HK-2 (cell line): ENCODE data around the gene CHRNG.

ENCODE experiments used
- DNase-seq: peaks from one replicate; pipeline ENCODE4 v3.0.0-alpha.2; 2018; ENCODE audit not compliant: unreplicated experiment

The CHRNG gene, protein sequence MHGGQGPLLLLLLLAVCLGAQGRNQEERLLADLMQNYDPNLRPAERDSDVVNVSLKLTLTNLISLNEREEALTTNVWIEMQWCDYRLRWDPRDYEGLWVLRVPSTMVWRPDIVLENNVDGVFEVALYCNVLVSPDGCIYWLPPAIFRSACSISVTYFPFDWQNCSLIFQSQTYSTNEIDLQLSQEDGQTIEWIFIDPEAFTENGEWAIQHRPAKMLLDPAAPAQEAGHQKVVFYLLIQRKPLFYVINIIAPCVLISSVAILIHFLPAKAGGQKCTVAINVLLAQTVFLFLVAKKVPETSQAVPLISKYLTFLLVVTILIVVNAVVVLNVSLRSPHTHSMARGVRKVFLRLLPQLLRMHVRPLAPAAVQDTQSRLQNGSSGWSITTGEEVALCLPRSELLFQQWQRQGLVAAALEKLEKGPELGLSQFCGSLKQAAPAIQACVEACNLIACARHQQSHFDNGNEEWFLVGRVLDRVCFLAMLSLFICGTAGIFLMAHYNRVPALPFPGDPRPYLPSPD

DNA sequence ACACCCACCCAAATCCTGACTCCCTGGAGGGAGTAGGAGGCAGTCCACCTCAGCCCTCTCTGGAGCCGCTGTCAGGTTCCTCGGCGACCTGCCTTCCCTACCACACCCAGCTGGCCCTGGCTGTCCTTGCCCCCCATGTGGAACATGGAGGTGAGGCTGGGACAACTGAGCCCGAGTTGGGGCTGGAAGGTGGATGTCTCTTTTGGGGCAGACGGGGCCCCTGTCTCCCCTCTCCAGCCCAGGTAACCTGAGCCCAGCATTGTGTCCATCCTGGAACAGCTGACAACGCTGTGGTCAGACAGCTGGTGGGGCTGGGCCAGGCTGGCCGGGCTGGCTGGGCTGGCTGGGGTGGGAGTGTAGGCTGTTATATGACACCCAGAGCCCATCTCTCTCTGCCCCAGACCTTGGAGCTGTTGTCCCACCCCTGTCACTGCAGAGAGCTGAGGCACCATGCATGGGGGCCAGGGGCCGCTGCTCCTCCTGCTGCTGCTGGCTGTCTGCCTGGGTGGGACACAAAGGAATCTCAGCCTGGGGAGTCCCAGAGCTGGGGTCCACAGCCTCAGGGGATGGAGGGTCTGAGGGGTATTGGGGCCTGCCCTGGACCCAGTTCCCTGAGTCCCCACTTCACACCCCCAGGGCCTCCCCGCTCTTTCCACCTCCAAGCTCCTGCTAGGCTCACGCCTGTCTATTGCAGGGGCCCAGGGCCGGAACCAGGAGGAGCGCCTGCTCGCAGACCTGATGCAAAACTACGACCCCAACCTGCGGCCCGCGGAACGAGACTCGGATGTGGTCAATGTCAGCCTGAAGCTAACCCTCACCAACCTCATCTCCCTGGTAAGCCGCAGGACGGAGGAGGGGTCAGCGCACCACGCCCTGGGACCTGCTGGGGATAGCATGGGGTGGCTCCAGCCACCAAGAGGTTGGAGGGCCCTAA is at the start of gene CHRNG:
Gene CHRNG (plus strand): TSS at position 395 of the 934 bp plus-strand sequence. CDS start 56 bp downstream, at position 451.
- DNase-seq, result no peak

GRCh38 chr2:232490221-232491138 is 49.0 kb upstream of the CHRNG start:
- DNase-seq, result no peak

GRCh38 chr2:232491139-232491780 is 48.2 kb upstream of the CHRNG start:
- no peak for DNase-seq

DNA sequence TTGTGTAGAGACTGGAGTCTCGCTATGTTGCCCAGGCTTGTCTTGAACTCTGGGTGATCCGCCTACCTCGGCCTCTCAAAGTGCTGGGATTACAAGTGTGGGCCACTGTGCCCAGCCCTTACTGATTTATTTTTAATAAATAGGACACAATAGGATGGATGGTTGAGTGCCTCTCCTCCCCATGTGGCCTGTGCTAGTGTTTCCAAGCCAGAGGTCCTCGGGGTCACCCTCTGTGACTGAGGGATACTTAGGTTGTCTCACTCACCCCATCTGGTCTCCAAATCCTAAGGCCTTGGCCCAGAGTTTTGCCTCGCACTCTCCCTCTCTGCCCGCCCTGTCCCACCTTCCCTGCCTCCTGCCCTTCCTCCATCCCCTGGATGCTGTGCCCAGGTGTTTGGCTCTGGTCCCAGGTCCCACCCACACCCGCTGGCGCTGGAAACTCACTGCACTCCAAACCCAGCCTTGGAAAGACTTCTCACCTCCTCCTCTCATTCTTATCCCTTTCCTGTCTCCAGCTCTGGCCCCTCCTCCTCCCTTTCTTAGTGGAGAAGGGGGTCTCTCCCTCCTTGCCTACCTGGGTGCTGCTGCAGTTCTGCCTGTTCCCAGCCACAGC is 47.1 kb upstream of the CHRNG start:
- no peak for DNase-seq

GRCh38 chr2:232492963-232493700 is 46.4 kb upstream of the CHRNG start:
- no peak for DNase-seq

GRCh38 chr2:232493701-232494474 is 45.6 kb upstream of the CHRNG start:
- DNase-seq, result no peak

DNA sequence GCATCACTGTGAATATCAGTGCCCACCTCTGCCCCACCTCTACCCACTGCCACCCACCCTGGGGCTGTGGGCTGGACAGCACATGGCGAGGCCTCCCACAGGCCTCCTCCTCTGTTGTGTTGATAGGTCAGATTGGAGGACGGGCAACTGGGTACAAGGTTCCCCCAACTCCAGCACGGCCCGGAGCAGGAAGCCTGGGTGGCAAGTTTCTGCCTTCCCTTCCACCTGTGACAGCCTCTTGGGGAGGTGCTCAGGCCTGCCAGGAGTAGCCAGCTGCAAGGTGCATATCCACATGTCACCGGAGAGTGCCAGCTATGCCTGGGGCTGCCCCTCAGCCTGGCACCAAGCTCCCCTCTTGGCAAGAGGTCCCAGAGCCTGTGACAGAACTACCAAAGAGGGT is 45.0 kb upstream of the CHRNG start:
- DNase-seq, result no peak

GRCh38 chr2:232495292-232495691 is 44.2 kb upstream of the CHRNG start:
- no peak for DNase-seq

DNA sequence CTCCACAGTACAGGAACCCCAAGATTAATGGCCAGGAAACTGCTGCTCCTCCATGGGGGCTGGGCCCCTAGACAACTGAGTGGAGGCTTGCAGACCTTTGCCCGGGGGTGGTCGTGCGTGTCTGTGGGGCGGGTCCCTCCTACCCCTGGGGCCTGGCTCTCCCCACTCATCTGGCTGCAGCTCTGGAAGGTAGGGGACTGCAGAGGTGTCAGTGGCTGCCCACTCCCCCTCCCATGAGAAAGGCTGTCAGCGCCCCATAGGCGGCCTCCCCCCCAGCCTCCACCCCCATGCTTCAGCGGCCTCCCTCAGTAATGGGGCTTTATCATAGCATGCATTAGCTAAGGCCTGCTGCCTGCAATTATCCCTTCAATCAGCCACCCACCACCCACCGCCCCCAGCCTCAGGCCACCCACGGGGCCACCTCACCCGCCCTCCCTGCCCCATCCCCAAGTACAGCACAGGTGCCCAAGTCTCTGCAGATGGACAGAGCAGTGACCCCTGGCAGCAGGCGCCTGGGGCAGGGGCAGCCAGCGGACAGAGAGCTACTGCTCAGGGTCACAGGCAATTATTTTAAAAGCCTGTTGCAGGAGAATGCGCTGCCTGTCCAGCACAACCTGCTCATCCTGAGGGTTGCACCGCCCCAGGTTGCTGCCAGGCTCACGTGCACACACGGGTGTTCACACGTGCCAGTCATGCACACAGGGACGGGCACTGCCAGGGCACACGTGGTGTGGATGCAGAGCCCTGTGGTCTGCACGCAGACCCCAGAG is 42.8 kb upstream of the CHRNG start:
- no peak for DNase-seq

- DNase-seq, result no peak
These were observed 42.1 kb upstream of the CHRNG start for GRCh38 chr2:232497348-232497747.

DNA sequence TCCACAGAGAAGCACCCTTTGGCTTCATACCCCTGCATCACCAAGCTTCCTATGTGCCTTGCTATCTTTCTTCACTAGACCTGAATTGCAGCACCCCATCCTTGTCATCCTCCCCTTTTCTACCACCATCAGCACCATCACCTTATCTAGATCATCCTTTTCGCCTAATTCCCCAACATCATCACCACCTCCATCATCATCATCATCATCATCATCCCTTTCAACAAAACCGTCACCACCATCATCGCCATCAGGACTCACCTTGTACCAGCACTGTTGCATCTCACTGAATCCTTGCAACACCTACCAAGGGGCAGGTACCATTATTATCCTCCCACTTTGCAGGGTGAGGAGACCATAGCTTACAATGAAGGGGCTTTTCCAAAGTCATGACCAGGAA is 41.0 kb upstream of the CHRNG start:
- no peak for DNase-seq

GRCh38 chr2:232501331-232501771 is 38.1 kb upstream of the CHRNG start:
- DNase-seq, result no peak

GRCh38 chr2:232501794-232502390 is 37.6 kb upstream of the CHRNG start:
- DNase-seq, result no peak

- DNase-seq, result no peak
These were observed 37.0 kb upstream of the CHRNG start for GRCh38 chr2:232502511-232502910.

- no peak for DNase-seq
These were observed 36.3 kb upstream of the CHRNG start for GRCh38 chr2:232502911-232503808.

- no peak for DNase-seq
These were observed 35.6 kb upstream of the CHRNG start for GRCh38 chr2:232503809-232504323.
